ENCODE results near the gene RIGI. TPM values are rescaled to one million over a fixed set of nuclear protein-coding genes. Genes with fewer than 3 reads are reported as not detected.

RIGI gene
- polyA plus RNA-seq, 1 of the 3 experiments (the other 2 are of a cell fraction), result 1.5 TPM

- Histone ChIP-seq H3K79me2 (ENCODE audit: insufficient read depth) (peaks cover 99% of the 10 kb centered on the region), H4K20me1 (ENCODE audit: insufficient read depth) (peaks cover 51% of the 10 kb centered on the region), H3K27ac (ENCODE audit: low read depth in 2 of 2, low read length in 1 of 2) (no peak overlapping the region), H3F3A (replicated peaks; ENCODE audit: insufficient read depth) (peaks cover 8% of the 10 kb centered on the region), H2AFZ (ENCODE audit: low read depth) (no peak overlapping the region), H3K4me3 (ENCODE audit: low read depth in 2 of 2, low read length in 1 of 2) (no peak overlapping the region), H3K36me3 (replicated peaks in 1 of 2; ENCODE audit: control insufficient read depth in 1 of 2, insufficient read depth in 2 of 2, low read length in 1 of 2) (peaks cover 37 to 42% of the 10 kb centered on the region in 2 experiments), H3K4me2 (no peak overlapping the region), H3K9me2 (no peaks in the 10 kb centered on the region), H3K9ac (no peak overlapping the region), H3K9me3 (no peaks in the 10 kb centered on the region), H3K27me3 (ENCODE audit: insufficient read depth) (no peaks in the 10 kb centered on the region), H3K4me1 (ENCODE audit: control insufficient read depth in 1 of 2, insufficient read depth in 2 of 2, low read depth in 1 of 2, low read length in 1 of 2) (peaks cover 0 to 2% of the 10 kb centered on the region in 2 experiments; a peak in 2 of 4 replicates)
- POLR2A ChIA-PET, result interaction anchor here (0.6 to 2.1 kb wide), 2 partner anchors 10 to 481 kb away, joined by 3 to 5 read pairs; no protein-coding TSS in a partner anchor
- 94% methylated on average over 1 of the region's 1 CpG for WGBS (ENCODE audit: low lambda C conversion rate)
- DNase-seq, result no peak
- TF ChIP-seq IRF3 (IDR thresholded peaks at IDR 0.05; ENCODE audit: low read depth, low read length) (no peak), EZH2phosphoT487 (IDR thresholded peaks at IDR 0.05; ENCODE audit: borderline replicate concordance, low read depth) (no peak), TEAD4 (IDR thresholded peaks at IDR 0.05; ENCODE audit: borderline replicate concordance, insufficient read depth) (no peak), ELF1 (IDR thresholded peaks at IDR 0.05) (no peak), MXI1 (IDR thresholded peaks at IDR 0.05; ENCODE audit: low read depth, low read length) (no peak), REST (IDR thresholded peaks at IDR 0.05; ENCODE audit: low read depth, low read length) (no peak), FOSL2 (IDR thresholded peaks at IDR 0.05; ENCODE audit: borderline replicate concordance, low read depth) (no peak), RCOR1 (IDR thresholded peaks at IDR 0.05; ENCODE audit: low read length) (no peak), EP300 (IDR thresholded peaks at IDR 0.05; ENCODE audit: borderline replicate concordance in 1 of 2, low read depth in 1 of 2, low read length in 1 of 2) (no peak)
- TF ChIP-seq, protein P1, sequence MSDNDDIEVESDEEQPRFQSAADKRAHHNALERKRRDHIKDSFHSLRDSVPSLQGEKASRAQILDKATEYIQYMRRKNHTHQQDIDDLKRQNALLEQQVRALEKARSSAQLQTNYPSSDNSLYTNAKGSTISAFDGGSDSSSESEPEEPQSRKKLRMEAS (IDR thresholded peaks at IDR 0.05; ENCODE audit: low read depth), result no peak
- CTCF ChIA-PET, result interaction anchor here (2.7 to 4.1 kb wide), 2 partner anchors 20 to 167 kb away, joined by 14 to 33 read pairs; partner anchors contain the start of gene RIGI
Measured at GRCh38 chr9:32545884-32546283, 19.9 kb upstream of the RIGI start.

GRCh38 chr9:32543047-32543446, 17.1 kb upstream of the RIGI start:
- TF ChIP-seq MXI1 (IDR thresholded peaks at IDR 0.05; ENCODE audit: low read depth, low read length), result no peak
- TF ChIP-seq SIN3A (IDR thresholded peaks at IDR 0.05; ENCODE audit: borderline replicate concordance, low read depth, low read length), result no peak
- no peak for TF ChIP-seq FOXM1 (IDR thresholded peaks at IDR 0.05; ENCODE audit: low read depth)
- TF ChIP-seq, protein P1 (IDR thresholded peaks at IDR 0.05; ENCODE audit: low read depth), result no peak
- TF ChIP-seq GABPA (IDR thresholded peaks at IDR 0.05; ENCODE audit: low read depth), result no peak
- no peaks in the 10 kb centered on the region for H3F3A ChIP-seq (replicated peaks; ENCODE audit: insufficient read depth)
- 96% methylated on average over 4 of the region's 4 CpGs for WGBS (ENCODE audit: low lambda C conversion rate)
- no peak overlapping the region for H3K27ac ChIP-seq (ENCODE audit: low read depth in 2 of 2, low read length in 1 of 2)
- CTCF ChIA-PET, result interaction anchor here (1.2 to 4.1 kb wide), 2 partner anchors 39 to 164 kb away, joined by 4 to 33 read pairs; no protein-coding TSS in a partner anchor
- peaks cover 32% of the 10 kb centered on the region for H4K20me1 ChIP-seq (ENCODE audit: insufficient read depth)
- H3K4me3 ChIP-seq (ENCODE audit: low read depth in 2 of 2, low read length in 1 of 2), result no peak overlapping the region
- H2AFZ ChIP-seq (ENCODE audit: low read depth), result no peak overlapping the region
- no peak overlapping the region for H3K4me2 ChIP-seq
- no peaks in the 10 kb centered on the region for H3K27me3 ChIP-seq (ENCODE audit: insufficient read depth)
- no peaks in the 10 kb centered on the region; a peak in 1 of 4 replicates for H3K4me1 ChIP-seq (ENCODE audit: control insufficient read depth in 1 of 2, insufficient read depth in 2 of 2, low read depth in 1 of 2, low read length in 1 of 2)
- POLR2A ChIA-PET, result no interaction called here
- peaks cover 88% of the 10 kb centered on the region for H3K79me2 ChIP-seq (ENCODE audit: insufficient read depth)
- H3K9me3 ChIP-seq, result no peaks in the 10 kb centered on the region
- H3K36me3 ChIP-seq (replicated peaks in 1 of 2; ENCODE audit: control insufficient read depth in 1 of 2, insufficient read depth in 2 of 2, low read length in 1 of 2), result peaks cover 42 to 53% of the 10 kb centered on the region in 2 experiments
- no peak for DNase-seq
- no peaks in the 10 kb centered on the region for H3K9me2 ChIP-seq
- H3K9ac ChIP-seq, result no peak overlapping the region

All from SK-N-SH (cell line).